Subcutaneous adipose tissue (tissue), 4 donors: ENCODE measurements around the gene MUC5B. TPM values are rescaled to one million over a fixed set of nuclear protein-coding genes. Genes with fewer than 3 reads are reported as not detected.

ENCODE experiments used
- total RNA-seq, 4 donors: library from RNA; depleted of rRNA; stranded (reverse); fragments of >200 nt; gene quantifications; one replicate each; pipeline ENCODE4 v1.1.0, GENCODE V29; 2016
- TF ChIP-seq, protein P1 (sequence below): fragments of 450-650 bp; IDR thresholded peaks from one replicate; pipeline ENCODE4 v1.5.1; 2016; ENCODE audit warnings: low read depth, mild to moderate bottlenecking, control low read depth, antibody characterized with exemption, moderate library complexity

The MUC5B gene
- total RNA-seq, 4 donors from 2014 or later: not detected

- TF ChIP-seq, protein P1, sequence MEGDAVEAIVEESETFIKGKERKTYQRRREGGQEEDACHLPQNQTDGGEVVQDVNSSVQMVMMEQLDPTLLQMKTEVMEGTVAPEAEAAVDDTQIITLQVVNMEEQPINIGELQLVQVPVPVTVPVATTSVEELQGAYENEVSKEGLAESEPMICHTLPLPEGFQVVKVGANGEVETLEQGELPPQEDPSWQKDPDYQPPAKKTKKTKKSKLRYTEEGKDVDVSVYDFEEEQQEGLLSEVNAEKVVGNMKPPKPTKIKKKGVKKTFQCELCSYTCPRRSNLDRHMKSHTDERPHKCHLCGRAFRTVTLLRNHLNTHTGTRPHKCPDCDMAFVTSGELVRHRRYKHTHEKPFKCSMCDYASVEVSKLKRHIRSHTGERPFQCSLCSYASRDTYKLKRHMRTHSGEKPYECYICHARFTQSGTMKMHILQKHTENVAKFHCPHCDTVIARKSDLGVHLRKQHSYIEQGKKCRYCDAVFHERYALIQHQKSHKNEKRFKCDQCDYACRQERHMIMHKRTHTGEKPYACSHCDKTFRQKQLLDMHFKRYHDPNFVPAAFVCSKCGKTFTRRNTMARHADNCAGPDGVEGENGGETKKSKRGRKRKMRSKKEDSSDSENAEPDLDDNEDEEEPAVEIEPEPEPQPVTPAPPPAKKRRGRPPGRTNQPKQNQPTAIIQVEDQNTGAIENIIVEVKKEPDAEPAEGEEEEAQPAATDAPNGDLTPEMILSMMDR: no peak
These were observed 11.3 kb downstream of the MUC5B start for GRCh38 chr11:1234054-1234720.

- TF ChIP-seq, protein P1: no peak
These were observed 12.0 kb downstream of the MUC5B start for GRCh38 chr11:1234771-1235305.

- TF ChIP-seq, protein P1: no peak
These were observed 12.5 kb downstream of the MUC5B start for GRCh38 chr11:1235306-1235900.

DNA sequence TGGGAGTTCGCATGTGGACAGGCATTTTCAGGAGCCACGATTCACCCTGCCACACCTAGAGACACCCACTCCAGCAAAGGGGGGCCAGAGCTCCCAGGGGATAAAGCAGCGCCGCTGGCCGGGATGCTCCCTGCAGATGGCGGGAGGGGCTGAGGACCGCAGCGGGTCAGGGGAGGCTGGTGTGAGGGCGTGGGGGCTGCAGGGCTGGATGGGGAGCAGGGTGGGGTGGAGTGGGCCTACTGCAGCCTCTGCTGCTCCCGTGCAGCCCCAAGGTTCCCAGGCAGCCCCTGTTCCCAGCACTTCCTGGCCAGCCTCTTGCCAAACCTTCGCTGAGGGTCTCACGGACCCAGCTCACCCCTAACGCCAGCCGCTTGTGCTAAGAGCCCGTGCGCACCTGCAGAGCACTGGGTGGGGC, 13.0 kb downstream of the MUC5B start:
- TF ChIP-seq, protein P1: no peak

DNA sequence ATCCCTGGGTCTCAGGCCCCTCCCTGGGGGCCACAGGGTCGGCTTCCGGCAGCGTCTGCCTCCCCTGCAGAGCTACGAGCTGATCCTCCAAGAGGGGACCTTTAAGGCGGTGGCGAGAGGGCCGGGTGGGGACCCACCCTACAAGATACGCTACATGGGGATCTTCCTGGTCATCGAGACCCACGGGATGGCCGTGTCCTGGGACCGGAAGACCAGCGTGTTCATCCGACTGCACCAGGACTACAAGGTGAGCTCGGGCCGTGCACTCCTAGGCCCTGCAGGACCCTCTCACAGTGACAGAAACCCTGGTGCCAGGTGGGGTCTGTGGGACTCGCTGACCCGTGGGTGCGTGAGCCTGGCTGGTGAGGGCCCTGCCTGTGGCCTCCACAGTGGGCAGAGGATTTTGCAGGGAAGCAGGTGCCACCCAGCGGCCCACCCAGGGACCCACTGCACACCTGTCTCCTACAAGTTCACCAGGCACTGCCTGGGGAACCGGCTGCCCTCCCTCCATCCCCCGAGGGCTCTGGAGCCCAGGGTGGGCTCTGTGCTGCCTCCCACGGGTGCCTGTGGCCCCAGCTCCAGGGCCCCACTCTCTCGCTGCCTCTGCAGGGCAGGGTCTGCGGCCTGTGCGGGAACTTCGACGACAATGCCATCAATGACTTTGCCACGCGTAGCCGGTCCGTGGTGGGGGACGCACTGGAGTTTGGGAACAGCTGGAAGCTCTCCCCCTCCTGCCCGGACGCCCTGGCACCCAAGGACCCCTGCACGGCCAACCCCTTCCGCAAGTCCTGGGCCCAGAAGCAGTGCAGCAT, 13.7 kb downstream of the MUC5B start:
- TF ChIP-seq, protein P1: no peak

DNA sequence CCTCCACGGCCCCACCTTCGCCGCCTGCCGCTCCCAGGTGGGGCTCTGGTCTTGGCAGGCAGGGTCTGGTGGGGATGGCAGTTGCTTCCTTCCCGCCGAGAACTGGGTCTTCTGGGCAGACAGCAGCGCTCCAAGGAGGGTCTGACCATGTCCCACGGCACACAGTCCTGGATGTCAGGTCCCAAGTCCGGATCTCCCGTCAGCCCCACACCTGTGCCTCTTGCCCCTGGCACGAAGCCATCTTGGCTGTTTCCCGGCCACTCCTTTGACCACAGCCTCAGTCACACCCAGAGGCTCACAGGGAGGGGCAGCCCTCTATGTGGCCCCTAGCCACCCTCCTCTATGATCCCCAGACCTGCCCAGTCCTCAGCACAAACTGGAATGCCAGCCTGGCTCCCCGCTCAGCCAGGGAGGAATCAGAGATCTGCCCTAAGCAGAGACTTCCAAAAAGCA, 14.3 kb downstream of the MUC5B start:
- TF ChIP-seq, protein P1: no peak

- TF ChIP-seq, protein P1: no peak
These were observed 15.0 kb downstream of the MUC5B start for GRCh38 chr11:1237851-1238250.
